Hematopoietic multipotent progenitor cell treated with erythropoietin and hydrocortisone succinate and interleukin-3 and kit ligand, for 8 days (in vitro differentiated cells): ENCODE results near the gene CD8B2.
"Not testable (repeated sequence)": the region's sequence is repeated elsewhere in the genome, so short reads cannot be mapped to it uniquely, and the experiment has no call there.

Source experiments
- DNase-seq: peaks from one replicate; pipeline ENCODE4 v3.0.0-alpha.2; 2015

Gene CD8B2

DNA sequence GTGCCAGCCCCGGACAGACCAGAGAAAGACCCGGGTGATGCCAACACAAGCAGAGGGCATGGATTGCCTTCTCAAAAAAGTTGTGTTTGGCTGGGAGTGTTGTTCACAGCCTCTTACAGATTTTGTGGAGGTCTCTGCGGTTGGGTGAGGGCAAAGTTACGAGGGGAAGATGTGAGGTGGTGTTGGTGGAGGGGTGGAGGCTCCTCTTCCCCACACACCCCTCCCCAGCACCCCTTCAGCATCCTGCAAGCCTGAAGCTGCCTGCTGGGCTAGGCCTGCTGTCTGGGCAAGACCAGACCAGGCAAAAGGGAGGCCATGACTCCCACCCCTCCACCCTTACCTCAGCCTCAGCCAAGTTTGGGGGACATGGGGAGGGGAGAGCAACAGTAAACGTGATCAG lies 26.2 kb downstream of the CD8B2 start:
- not testable (repeated sequence) for DNase-seq

DNA sequence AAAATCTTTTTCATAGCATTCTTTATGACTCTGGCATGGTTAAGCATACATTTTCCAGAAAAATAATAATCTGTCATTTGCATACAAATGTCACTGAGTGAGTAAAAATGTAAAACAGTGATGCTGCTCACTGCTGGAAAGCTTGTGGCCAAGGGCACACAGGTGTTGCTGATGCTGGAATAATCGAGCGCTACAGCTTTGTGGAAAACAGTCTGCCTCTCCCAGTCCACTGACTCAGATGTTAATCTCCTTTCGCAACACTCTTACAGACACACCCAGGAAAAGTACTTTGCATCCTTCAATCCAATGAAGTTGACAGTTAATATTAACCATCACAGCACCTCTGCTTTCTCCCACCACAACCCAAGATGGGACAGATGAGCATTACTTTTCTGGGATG lies 27.7 kb downstream of the CD8B2 start:
- not testable (repeated sequence) for DNase-seq

DNA sequence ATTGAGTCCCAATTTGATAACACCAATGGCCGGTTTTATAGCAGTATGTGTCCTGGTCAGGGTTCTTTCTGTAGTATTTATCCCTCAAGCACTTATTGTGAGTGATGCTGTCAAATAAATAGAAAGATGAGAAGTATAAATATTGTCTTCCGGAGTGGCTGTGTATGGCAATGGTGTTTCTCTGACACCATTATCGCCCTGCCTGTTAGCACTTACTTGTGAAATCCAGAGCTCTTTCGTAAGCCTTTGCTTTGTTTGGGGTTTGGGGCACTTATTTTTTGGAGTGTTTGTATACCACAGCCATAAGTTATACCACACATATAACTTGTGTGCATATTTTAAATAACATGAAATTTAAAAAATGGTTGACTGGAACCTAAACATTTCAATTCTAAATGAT lies 29.3 kb downstream of the CD8B2 start:
- DNase-seq = no peak

DNA sequence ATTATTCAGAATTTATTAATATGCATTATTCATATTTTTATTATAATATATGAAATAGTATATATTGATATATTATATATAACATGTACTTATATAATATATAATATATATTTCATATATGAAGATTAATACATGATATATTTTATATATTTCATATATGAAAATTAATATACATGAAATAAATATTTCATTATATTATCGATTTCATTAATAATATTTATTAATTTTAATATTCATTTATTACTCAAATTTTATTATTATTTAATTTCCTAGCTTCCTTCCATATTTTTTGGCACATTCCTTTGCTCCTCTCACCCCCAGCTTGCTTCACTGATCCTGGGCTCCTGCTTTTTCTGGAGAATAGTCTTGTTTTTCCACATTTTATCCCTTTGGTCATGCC lies 29.7 kb downstream of the CD8B2 start:
- no peak for DNase-seq

DNA sequence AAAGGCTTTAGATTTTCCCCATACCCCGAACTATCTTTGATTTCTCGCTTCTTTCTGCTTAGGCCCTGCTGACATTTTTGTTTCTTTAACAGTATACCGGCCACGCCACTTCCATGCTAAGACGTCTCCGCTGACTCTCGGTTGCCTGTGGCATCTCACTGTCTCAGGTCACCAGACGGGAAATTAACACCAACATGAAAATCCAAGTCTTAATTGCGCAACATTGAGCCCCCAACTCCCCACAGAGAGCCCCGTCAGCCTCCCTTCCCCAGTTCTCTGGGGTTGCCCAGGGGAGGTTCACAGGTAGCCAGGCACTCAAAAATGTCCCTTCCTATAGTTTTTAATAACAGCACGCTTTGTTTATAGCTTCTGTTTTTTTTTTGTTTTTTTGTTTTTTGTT lies 30.2 kb downstream of the CD8B2 start:
- no peak for DNase-seq

DNA sequence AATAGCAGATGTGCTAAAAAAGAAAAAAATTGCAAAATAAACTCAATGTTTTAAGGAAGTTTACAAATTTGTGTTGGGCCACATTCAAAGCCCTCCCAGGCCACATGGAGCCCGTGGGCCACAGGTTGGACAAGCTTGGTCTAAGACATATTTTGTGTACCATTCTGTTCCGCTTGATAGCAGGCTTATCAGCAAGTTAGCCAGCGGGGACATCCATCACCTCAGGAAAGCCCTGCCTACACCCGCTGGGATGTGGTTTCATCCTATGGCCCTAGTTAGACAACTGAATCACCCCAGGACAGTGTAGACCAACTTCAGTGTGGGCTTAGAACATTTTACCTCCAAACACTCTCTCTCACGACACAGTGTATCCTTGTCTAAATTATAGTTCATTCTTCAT lies 32.6 kb downstream of the CD8B2 start:
- no peak for DNase-seq

DNA sequence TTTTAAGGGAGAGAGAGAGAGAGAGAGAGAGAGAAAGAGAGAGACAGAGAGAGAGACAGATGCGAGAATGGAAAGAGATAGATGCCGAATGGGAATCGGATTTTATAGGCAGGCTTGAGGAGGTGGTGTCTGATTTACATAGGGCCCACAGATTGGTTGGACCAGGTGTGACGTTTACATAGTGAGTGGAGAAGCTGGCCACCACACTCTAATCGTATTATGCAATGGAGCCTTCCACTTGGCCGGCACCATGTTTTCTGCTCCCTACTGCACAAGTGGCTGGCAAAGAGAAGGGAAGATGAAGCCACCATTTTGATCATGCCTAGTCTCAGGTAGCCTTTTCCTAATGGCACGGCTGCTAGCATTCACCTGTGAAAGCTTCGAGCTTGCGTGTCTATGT lies 33.9 kb downstream of the CD8B2 start:
- no peak for DNase-seq

DNA sequence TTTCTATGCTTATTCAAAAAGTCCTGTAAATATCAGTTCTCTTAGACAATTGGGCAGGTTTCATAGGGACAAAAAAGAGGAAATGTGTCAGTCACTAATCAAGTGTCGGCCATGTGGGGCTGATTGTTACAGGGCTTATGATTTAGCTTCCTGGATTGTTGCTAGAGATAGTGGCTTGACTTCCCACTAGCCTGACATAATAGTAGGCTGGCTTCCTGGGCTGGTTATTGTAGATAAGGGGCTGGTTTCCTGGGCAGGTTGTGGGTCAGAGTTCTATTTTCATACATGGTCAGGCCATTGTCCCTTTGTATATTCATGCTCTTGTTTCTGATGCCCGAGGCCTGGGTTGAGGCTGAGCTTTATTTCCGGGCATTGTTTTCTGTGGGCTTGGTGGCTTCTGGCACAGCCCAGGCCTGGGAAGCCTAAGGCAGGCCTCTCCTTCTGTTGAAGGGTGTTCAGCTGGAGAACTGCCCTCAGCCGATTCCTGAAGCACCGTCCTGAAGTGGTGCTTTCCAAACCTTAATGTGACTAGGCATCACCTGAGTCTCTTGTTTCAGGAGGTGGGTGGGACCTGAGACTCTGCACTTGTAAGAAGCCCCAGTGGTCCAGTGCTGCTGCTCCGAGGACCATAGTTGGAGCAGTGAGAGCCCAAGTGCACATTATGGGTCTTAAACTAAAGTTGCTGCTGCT lies 37.0 kb downstream of the CD8B2 start:
- DNase-seq = peak; percentile 6

DNA sequence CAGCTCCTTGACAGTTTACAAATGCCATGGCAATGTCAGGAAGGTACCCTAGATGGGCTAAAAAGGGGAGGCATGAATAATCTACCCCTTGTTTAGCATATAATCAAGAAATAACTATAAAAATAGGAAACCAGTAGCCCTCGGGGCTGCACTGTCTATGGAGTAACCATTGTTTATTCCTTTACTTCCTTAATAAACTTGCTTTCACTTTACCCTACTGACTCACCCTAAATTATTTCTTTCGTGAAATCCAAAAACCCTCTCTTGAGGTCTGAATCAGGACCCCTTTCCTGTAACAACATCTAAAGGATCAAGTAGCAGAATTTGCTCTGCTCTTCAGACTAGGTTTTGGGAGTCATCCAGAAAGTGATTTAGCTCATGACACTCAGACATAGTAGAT lies 43.7 kb downstream of the CD8B2 start:
- DNase-seq = no peak

DNA sequence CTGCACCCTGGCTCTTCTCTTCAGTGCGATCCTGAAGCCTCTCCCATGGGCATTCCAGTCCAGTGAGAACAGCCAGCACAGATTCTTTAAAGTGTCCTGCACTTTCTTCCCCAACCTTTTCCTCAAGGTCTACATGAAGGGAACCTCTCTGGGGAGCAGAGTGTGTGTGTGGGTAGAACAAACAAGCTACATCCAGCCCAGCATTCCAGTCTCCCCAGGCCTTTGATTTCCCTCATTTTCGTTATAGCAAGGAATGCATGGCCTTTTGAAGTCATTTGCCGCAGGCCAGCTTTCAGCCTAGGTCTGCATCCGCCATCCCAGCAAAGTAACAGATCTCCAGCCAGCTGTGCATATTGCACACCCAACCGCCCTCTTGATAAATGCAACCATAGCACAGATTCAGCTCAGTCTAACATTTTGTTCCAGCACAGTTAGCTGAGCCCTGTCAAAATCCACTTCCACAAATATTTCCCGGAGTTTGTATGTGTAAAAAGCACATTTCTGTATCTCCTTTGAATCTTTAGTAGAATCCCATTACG lies 44.6 kb downstream of the CD8B2 start:
- DNase-seq = no peak

DNA sequence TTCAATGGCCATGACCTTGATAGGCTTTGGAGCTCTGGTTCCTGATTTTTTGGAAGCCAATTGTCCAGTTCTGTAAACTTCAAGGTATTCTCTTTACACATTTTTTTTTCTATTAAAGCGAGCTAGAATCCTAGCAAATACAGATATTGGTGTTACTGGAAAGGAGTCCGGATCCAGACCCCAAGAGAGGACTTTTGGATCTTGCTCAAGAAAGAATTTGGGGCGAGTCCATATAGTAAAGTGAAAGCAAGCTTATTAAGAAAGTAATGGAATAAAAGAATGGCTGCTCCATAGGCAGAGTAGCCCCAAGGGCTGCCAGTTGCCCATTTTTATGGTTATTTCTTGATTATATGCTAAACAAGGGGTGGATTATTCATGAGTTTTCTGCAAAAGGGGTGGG lies 45.1 kb downstream of the CD8B2 start:
- no peak for DNase-seq

DNA sequence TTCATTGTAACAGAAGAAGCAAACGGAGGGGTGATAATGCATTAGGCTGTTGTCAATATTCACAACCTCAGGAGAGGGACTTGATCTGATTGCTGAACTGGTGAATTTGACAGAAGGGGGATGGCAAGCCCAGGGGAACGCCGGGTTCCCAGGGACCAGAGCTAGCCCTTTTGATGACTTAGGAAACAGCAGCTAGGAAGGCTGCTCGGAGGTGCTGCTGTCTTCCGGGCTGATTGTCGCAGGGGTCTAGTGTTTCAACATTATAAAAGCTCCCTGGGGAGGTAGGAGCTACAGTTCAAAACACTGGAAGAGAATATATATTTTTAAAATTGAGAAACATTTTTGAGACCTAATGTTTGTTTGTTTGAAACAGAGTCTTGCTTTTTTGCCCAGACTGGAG lies 47.3 kb downstream of the CD8B2 start:
- no peak for DNase-seq

DNA sequence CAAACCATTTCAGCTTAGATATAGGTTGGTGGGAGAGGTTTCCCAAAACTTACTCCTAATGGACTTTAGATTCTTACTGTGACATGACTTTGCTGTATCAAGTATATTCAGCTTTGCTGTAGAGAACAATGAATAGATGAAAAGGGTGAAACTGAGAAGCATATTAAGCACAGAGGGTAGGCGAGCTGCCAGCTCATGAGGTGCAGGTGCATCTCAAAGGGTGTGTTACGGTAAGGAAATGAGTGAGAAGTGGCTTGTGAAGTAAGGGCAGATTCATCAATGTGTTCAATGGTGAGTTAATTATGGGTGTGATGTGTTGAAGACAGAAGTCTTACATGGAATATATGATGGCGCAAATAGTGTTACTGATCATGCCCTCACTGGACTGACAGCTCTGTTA lies 49.3 kb downstream of the CD8B2 start:
- DNase-seq = no peak

DNA sequence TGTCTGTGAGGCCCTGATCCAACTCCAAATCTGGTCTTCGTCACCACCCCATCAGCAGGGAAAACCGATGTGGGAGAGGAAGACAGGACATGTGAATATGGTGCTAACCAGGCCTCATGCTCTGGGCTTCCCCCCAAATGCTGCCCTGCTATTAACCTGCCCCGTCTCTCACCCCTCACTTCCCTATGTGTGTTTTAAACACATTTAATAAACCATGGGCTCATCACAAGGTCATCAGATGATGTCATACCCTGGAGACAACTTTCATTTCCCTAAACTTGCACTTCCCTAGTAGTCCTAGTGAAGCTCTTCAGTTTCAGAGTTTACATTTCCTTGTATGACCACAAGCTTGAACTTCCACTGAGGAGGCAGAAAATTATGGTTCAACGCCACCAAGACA lies 49.9 kb downstream of the CD8B2 start:
- no peak for DNase-seq

DNA sequence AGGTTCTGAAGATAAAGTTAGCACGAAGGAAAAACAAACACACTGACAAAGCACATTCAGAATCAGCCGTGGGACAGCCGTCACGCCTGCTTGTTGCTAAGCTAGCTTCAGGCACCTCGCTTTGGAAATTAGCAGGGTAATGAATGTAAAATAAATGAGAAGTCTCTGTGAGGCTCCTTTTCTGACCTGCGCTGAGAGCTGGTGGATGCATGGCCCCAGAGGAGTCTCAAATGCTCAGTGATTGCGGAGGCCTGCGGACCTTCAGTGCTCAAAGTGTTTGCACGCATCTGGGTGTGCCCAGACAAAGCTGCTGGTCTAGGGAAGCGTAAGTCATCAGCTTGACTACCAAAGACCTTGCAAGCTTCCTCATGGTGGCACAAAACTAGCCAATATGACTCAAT lies 50.6 kb downstream of the CD8B2 start:
- no peak for DNase-seq

DNA sequence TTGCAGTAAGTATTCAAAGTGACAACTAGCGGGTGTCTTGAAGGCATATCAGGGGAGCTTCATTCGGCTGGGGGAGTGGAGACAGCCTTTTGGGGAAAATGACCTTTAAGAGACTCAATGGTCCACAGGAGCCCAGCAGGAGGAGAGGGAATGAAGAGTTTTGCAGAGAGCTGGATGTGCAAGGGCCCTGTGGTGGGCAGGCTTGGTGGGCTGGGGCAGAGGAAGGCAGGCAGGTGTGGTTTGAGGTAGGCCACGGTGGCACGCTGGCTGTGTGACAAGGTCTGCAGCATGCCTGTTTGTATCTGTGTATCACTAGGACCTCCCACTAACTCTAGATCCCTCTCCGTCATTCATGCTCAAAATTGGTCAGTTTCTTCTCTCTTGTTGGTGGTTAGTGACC lies 53.7 kb downstream of the CD8B2 start:
- DNase-seq = no peak

DNA sequence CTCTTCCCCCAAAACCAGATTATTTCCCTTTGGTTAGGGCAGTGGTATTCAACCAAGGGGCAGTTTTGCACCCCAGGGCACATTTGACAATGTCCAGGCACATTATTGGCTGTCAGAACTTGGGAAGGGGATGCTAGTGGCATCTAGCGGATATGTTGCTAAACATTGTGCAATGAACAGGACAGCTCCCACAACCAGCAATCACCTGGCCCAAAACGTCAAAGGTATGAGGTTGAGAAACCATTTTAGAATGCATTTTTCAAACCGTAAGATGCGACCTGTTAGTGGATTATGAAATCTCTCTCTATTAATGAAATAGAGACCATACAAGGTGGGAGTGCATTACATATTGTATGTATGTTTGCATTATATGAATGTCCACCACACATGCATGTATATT lies 54.2 kb downstream of the CD8B2 start:
- DNase-seq = no peak

DNA sequence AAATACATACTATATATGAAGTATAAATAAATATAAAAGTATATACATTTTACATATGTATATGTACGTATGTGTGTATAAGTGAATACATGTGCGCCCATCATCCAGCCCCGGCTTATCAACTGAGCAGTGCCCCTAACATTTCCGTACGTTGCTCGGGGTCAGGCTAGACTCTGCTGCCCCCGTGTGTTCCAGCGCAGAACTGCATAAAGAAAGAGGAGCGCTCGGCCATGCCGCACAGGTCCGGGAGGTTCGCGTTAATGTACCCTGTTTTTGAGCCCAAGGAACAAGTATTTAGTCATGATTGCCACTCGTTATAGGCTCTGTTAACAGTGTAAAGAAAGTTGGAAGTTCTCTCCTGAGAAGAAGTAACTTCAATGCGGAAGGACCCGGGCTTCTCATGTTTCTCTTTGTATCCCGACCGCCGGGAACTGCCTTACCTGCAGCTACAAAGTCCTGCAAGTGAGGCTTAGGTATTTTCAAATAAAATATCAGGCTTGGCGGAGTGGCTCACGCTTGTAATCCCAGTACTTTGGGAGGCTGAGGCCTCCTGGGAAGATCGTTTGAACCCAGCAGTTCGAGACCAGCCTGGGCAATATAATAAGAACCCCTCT lies 55.7 kb downstream of the CD8B2 start:
- peak; percentile 75 for DNase-seq

DNA sequence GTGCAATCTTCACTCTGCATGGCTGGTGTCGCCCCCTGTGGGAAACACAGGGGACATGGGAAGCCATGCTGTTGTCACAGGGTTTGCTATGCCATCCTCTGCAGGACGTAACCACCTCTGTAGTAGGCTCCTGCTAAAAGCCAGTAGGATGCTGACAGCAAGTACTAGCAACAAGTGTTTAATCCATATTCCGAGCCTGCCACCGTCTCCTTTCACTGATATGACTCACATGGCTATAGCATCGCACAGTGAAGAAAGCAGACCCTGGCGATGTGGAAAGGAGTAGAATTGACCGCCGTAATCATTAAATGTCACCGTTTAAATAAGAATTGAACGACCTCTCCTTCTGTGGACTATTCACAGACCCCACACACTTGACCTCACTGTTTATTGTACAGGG lies 57.8 kb downstream of the CD8B2 start:
- DNase-seq = no peak

DNA sequence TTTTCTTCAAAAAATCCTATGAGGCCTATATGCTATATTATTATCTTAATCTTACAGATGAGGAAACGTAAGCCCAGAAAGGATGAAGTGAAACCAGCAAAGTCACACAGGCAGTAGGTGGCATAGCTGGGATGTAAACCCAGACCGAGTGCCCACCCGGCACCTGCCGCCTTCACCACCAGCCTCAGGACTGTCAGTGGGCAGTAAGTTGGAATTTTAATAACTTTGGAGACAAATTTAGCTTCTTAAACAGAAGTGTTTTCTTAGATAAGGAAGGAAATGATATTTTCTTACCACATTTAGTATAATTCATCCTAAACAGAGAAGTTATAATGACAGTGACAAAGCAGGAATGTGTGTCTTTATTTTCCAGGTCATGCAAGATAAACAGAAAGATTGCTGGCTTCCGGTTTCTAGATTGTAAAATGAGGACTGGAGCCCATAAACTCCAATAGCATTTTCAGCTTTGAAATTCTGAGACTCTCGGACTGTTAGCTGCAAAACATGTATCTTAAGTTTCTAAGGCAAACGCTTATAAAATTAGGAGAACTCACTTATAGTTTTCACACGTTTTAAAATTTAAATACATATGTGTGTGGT lies 59.3 kb downstream of the CD8B2 start:
- DNase-seq = no peak

DNA sequence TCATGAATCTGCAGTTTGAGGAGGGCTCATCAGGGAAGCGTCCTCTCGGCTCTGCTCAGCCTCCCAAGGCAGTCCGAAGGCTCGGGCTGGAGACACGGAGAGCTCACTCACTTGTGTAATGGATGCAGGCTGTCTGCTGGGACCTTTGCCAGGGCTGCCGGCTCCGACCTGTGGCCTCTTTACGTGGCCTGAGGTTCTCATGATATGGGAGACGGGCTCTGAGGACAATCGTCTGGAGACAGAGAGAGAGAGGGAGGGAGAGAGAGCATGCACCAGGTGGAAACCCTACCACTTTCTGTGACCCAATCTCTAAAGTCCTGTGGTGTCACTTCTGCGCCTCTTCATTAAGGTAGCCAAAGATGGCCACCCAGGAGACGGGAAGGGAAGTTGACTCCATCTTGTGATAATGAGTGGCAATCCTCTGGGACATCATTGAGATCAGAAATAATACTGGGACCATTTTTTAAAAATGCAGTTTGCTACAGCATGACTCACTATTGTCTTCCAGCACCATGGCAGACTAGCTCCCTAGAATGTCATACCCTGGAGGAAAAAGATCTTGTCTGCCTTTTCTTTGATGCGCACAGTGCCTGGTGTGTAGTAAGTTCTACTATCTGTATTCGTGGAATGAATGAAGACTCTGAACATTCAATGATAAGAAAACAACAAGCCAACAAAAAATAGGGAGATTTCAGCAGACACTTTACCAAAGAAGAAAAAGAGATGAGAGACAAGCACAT lies 60.2 kb downstream of the CD8B2 start:
- no peak for DNase-seq

DNA sequence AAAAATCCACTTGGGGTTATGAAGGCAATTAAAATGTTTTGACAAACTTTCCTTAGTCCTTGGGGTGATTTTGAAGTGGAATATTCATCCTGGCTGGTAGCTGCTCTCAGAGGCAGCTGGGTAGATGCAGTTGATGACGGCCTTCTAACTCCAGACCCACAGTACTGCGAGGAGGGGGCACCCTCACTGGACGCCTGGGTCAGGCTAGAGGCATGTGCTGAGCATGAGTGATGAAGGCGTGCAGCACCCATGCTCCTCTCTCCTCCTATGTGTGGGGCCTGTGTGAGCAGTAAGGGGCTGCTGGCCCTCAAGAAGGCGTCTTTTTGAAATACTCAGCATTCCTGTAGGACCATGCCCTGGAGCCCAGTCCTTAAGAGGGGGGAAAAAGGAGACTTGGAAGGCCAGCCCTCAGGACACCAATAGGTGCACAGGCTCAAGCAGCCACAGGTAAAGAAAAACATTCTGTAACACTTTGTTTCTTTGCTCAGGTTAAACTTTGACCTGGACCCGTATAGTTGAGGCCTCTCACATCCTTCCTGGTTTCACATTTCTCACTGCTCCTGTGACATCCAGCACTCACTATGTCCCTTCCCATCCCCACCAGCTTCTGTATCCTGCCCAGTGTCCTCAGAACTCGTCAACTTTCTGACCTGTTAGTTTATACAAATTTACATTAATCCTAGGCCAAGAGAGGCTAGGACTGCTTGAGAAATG lies 64.4 kb downstream of the CD8B2 start:
- no peak for DNase-seq

DNA sequence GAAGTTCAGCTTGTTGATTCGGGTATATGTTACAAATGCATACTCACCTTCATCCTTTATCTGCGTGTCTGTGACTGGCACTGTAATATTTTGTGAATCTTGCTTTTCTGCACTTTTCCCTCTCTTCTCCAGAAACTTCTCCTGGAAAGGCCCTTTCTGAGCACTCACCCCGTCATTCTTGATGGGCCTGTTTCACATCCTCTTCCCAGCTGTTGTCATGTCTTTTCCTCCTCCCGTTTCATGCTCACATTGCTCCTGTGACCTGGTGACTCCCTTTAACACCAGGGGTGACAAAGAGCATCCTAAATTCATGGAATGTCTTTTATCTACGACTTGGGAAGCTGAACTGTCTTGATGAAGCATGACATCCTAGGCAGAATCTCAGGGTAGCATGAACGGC lies 65.8 kb downstream of the CD8B2 start:
- DNase-seq = no peak
